Measurements from ENCODE around the gene TCHH.
"Not testable (repeated sequence)": the region's sequence is repeated elsewhere in the genome, so short reads cannot be mapped to it uniquely, and the experiment has no call there.

The TCHH gene

GRCh38 chr1:152151646-152152045 lies 36.4 kb upstream of the TCHH start:
- Histone ChIP-seq H3K9me3 (ENCODE audit: control extremely low read depth in 1 of 5, control insufficient read depth in 4 of 5, insufficient read depth in 2 of 5, low read depth in 1 of 5, low read length in 4 of 5) (peaks cover 0 to 16% (median 11%) of the 10 kb centered on the region in 5 experiments), H3K4me3 (ENCODE audit: control insufficient read depth in 1 of 7, extremely low read depth in 1 of 7, insufficient read depth in 4 of 7, low read depth in 2 of 7, low read length in 6 of 7) (no peak overlapping the region), H3K27ac (ENCODE audit: insufficient read depth in 1 of 2, low read depth in 1 of 2, low read length in 2 of 2, poor library complexity in 1 of 2, severe bottlenecking in 2 of 2) (no peak overlapping the region), H3K4me1 (ENCODE audit: control extremely low read depth in 1 of 4, control insufficient read depth in 4 of 4, insufficient read depth in 4 of 4, low read length in 3 of 4) (no peaks in the 10 kb centered on the region), H3K27me3 (replicated peaks in 2 of 5; ENCODE audit: control insufficient read depth in 4 of 5, insufficient read depth in 5 of 5, low read length in 4 of 5) (peaks cover 0 to 1% (median 0%) of the 10 kb centered on the region in 5 experiments), H3K36me3 (ENCODE audit: control insufficient read depth in 4 of 4, insufficient read depth in 4 of 4, low read length in 3 of 4) (no peaks in the 10 kb centered on the region)
- 100% methylated on average over 1 of the region's 2 CpGs for WGBS (ENCODE audit: insufficient coverage)
- POLR2A ChIA-PET, result interaction anchor here (0.6 kb wide), 1 partner anchor 1036 kb away, joined by 6 read pairs; no protein-coding TSS in a partner anchor
- DNase-seq, result no peak
- CTCF ChIA-PET, result interaction anchor here (1.2 to 9.6 kb wide), 3 partner anchors 10 to 31 kb away, joined by 3 to 111 read pairs (median 5); no protein-coding TSS in a partner anchor

- Histone ChIP-seq H3K27ac (ENCODE audit: insufficient read depth in 1 of 2, low read depth in 1 of 2, low read length in 2 of 2, poor library complexity in 1 of 2, severe bottlenecking in 2 of 2) (no peak overlapping the region), H3K4me1 (ENCODE audit: control extremely low read depth in 1 of 4, control insufficient read depth in 4 of 4, insufficient read depth in 4 of 4, low read length in 3 of 4) (no peaks in the 10 kb centered on the region), H3K27me3 (replicated peaks in 2 of 5; ENCODE audit: control insufficient read depth in 4 of 5, insufficient read depth in 5 of 5, low read length in 4 of 5) (peaks cover 0 to 4% (median 0%) of the 10 kb centered on the region in 5 experiments), H3K4me3 (ENCODE audit: control insufficient read depth in 1 of 7, extremely low read depth in 1 of 7, insufficient read depth in 4 of 7, low read depth in 2 of 7, low read length in 6 of 7) (no peak overlapping the region), H3K36me3 (ENCODE audit: control insufficient read depth in 4 of 4, insufficient read depth in 4 of 4, low read length in 3 of 4) (no peaks in the 10 kb centered on the region), H3K9me3 (ENCODE audit: control extremely low read depth in 1 of 5, control insufficient read depth in 4 of 5, insufficient read depth in 2 of 5, low read depth in 1 of 5, low read length in 4 of 5) (peaks cover 0 to 18% (median 11%) of the 10 kb centered on the region in 5 experiments)
- ChIA-PET CTCF (interaction anchor here (0.7 to 9.6 kb wide), 5 partner anchors 10 to 350 kb away, joined by 3 to 111 read pairs (median 4); partner anchors contain the start of gene RPTN), POLR2A (no interaction called here)
- no peak for DNase-seq
- no CpG with 5 or more reads among the region's 1 CpG for WGBS (ENCODE audit: insufficient coverage)
Observed at GRCh38 chr1:152148981-152149380, 33.7 kb upstream of the TCHH start.

GRCh38 chr1:152148051-152148450 lies 32.8 kb upstream of the TCHH start:
- Histone ChIP-seq H3K4me3 (ENCODE audit: control insufficient read depth in 1 of 7, extremely low read depth in 1 of 7, insufficient read depth in 4 of 7, low read depth in 2 of 7, low read length in 6 of 7) (no peak overlapping the region), H3K36me3 (ENCODE audit: control insufficient read depth in 4 of 4, insufficient read depth in 4 of 4, low read length in 3 of 4) (no peaks in the 10 kb centered on the region), H3K27ac (ENCODE audit: insufficient read depth in 1 of 2, low read depth in 1 of 2, low read length in 2 of 2, poor library complexity in 1 of 2, severe bottlenecking in 2 of 2) (no peak overlapping the region), H3K27me3 (replicated peaks in 2 of 5; ENCODE audit: control insufficient read depth in 4 of 5, insufficient read depth in 5 of 5, low read length in 4 of 5) (peaks cover 0 to 4% (median 0%) of the 10 kb centered on the region in 5 experiments), H3K4me1 (ENCODE audit: control extremely low read depth in 1 of 4, control insufficient read depth in 4 of 4, insufficient read depth in 4 of 4, low read length in 3 of 4) (no peaks in the 10 kb centered on the region), H3K9me3 (ENCODE audit: control extremely low read depth in 1 of 5, control insufficient read depth in 4 of 5, insufficient read depth in 2 of 5, low read depth in 1 of 5, low read length in 4 of 5) (peaks cover 0 to 18% (median 11%) of the 10 kb centered on the region in 5 experiments)
- ChIA-PET CTCF (interaction anchor here (1.8 to 9.6 kb wide), 3 partner anchors 11 to 41 kb away, joined by 4 to 111 read pairs (median 19); partner anchors contain the start of gene RPTN), POLR2A (no interaction called here)
- 97% methylated on average over 3 of the region's 3 CpGs for WGBS (ENCODE audit: insufficient coverage)
- DNase-seq, result no peak

- H3K4me3 ChIP-seq (ENCODE audit: control insufficient read depth in 1 of 7, extremely low read depth in 1 of 7, insufficient read depth in 4 of 7, low read depth in 2 of 7, low read length in 6 of 7), result no peak overlapping the region
- POLR2A ChIA-PET, result no interaction called here
- H3K36me3 ChIP-seq (ENCODE audit: control insufficient read depth in 4 of 4, insufficient read depth in 4 of 4, low read length in 3 of 4), result no peaks in the 10 kb centered on the region
Observed at GRCh38 chr1:152145769-152146168, 30.5 kb upstream of the TCHH start.

DNA sequence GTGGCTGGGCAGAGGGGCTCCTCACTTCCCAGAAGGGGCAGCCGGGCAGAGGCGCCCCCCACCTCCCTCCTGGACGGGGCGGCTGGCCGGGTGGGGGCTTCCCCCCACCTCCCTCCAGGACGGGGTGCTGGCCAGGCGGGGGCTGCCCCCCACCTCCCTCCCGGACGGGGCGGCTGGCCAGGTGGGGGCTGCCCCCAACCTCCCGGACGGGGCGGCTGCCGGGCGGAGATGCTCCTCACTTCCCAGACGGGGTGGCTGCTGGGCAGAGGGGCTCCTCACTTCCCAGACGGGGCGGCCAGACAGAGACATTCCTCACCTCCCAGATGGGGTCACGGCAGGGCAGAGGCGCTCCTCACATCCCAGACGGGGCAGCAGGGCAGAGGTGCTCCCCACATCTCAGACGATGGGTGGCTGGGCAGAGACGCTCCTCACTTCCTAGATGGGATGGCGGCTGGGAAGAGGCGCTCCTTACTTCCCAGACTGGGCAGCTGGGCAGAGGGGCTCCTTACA lies 29.5 kb upstream of the TCHH start:
- H3K36me3 ChIP-seq (ENCODE audit: control insufficient read depth in 4 of 4, insufficient read depth in 4 of 4, low read length in 3 of 4); H3K27ac ChIP-seq (ENCODE audit: insufficient read depth in 1 of 2, low read depth in 1 of 2, low read length in 2 of 2, poor library complexity in 1 of 2, severe bottlenecking in 2 of 2); DNase-seq; POLR2A ChIA-PET; H3K4me3 ChIP-seq (ENCODE audit: control insufficient read depth in 1 of 7, extremely low read depth in 1 of 7, insufficient read depth in 4 of 7, low read depth in 2 of 7, low read length in 6 of 7); H3K4me1 ChIP-seq (ENCODE audit: control extremely low read depth in 1 of 4, control insufficient read depth in 4 of 4, insufficient read depth in 4 of 4, low read length in 3 of 4): not testable (repeated sequence)
- peaks cover 0 to 18% (median 11%) of the 10 kb centered on the region in 5 experiments for H3K9me3 ChIP-seq (ENCODE audit: control extremely low read depth in 1 of 5, control insufficient read depth in 4 of 5, insufficient read depth in 2 of 5, low read depth in 1 of 5, low read length in 4 of 5)
- WGBS (ENCODE audit: insufficient coverage), result 99% methylated on average over 14 of the region's 25 CpGs
- CTCF ChIA-PET, result interaction anchor here (9.6 kb wide), 1 partner anchor 38 kb away, joined by 111 read pairs; no protein-coding TSS in a partner anchor
- H3K27me3 ChIP-seq (replicated peaks in 2 of 5; ENCODE audit: control insufficient read depth in 4 of 5, insufficient read depth in 5 of 5, low read length in 4 of 5), result peaks cover 0 to 16% (median 7%) of the 10 kb centered on the region in 5 experiments

More at GRCh38 chr1:152145769-152146168, 30.5 kb upstream of the TCHH start:
- Histone ChIP-seq H3K9me3 (ENCODE audit: control extremely low read depth in 1 of 5, control insufficient read depth in 4 of 5, insufficient read depth in 2 of 5, low read depth in 1 of 5, low read length in 4 of 5) (peaks cover 0 to 18% (median 11%) of the 10 kb centered on the region in 5 experiments), H3K4me1 (ENCODE audit: control extremely low read depth in 1 of 4, control insufficient read depth in 4 of 4, insufficient read depth in 4 of 4, low read length in 3 of 4) (no peaks in the 10 kb centered on the region), H3K27ac (ENCODE audit: insufficient read depth in 1 of 2, low read depth in 1 of 2, low read length in 2 of 2, poor library complexity in 1 of 2, severe bottlenecking in 2 of 2) (no peak overlapping the region), H3K27me3 (replicated peaks in 2 of 5; ENCODE audit: control insufficient read depth in 4 of 5, insufficient read depth in 5 of 5, low read length in 4 of 5) (peaks cover 0 to 8% (median 4%) of the 10 kb centered on the region in 5 experiments)
- DNase-seq, result no peak
- WGBS (ENCODE audit: insufficient coverage), result 86% methylated on average over 2 of the region's 4 CpGs
- CTCF ChIA-PET, result interaction anchor here (0.6 to 9.6 kb wide), 2 partner anchors 37 to 314 kb away, joined by 3 to 111 read pairs; no protein-coding TSS in a partner anchor

GRCh38 chr1:152143150-152143887 lies 28.1 kb upstream of the TCHH start:
- 88% methylated on average over 1 of the region's 2 CpGs for WGBS (ENCODE audit: insufficient coverage)
- Histone ChIP-seq H3K4me1 (ENCODE audit: control extremely low read depth in 1 of 4, control insufficient read depth in 4 of 4, insufficient read depth in 4 of 4, low read length in 3 of 4) (no peaks in the 10 kb centered on the region), H3K27me3 (replicated peaks in 2 of 5; ENCODE audit: control insufficient read depth in 4 of 5, insufficient read depth in 5 of 5, low read length in 4 of 5) (peaks cover 0 to 18% (median 7%) of the 10 kb centered on the region in 5 experiments), H3K36me3 (ENCODE audit: control insufficient read depth in 4 of 4, insufficient read depth in 4 of 4, low read length in 3 of 4) (no peaks in the 10 kb centered on the region), H3K27ac (ENCODE audit: insufficient read depth in 1 of 2, low read depth in 1 of 2, low read length in 2 of 2, poor library complexity in 1 of 2, severe bottlenecking in 2 of 2) (no peak overlapping the region), H3K9me3 (ENCODE audit: control extremely low read depth in 1 of 5, control insufficient read depth in 4 of 5, insufficient read depth in 2 of 5, low read depth in 1 of 5, low read length in 4 of 5) (peaks cover 0 to 14% (median 9%) of the 10 kb centered on the region in 5 experiments), H3K4me3 (ENCODE audit: control insufficient read depth in 1 of 7, extremely low read depth in 1 of 7, insufficient read depth in 4 of 7, low read depth in 2 of 7, low read length in 6 of 7) (no peak overlapping the region)
- ChIA-PET POLR2A (no interaction called here), CTCF (interaction anchor here (9.6 kb wide), 1 partner anchor 39 kb away, joined by 111 read pairs; no protein-coding TSS in a partner anchor)
- no peak for DNase-seq
